Heart left ventricle (tissue), 16 donors: ENCODE results near the gene MAGI1. TPM values are rescaled to one million over a fixed set of nuclear protein-coding genes. Genes with fewer than 3 reads are reported as not detected.

Experiments used
- ATAC-seq, 4 donors: fragments of 200-7000 bp; cut with Tn5 transposase; one replicate each; pipeline ENCODE4 v1.9.1; 2020 to 2022; ENCODE audit warnings: moderate library complexity in 4 of 4, mild to moderate bottlenecking in 3 of 4, moderate number of reproducible peaks in 1 of 4
- DNase-seq, 5 donors: peaks; one replicate each; pipeline ENCODE4 v3.0.0-alpha.2; 2020
- H3K27ac ChIP-seq, 12 donors: fragments of 200-600 bp; sonication (generic) in 4 of 12; one replicate each; pipeline versions ENCODE4 v1.5.0 to v1.8.0; 2016 to 2022; ENCODE audit warnings: mild to moderate bottlenecking in 2 of 12
- H3K27me3 ChIP-seq, 9 donors: fragments of 200-600 bp; sonication (generic) in 2 of 9; one replicate each; pipeline versions ENCODE4 v1.5.1 to v1.8.0; 2016 to 2022; ENCODE audit warnings: mild to moderate bottlenecking in 3 of 9
- H3K36me3 ChIP-seq, 9 donors: fragments of 200-600 bp; sonication (generic) in 2 of 9; one replicate each; pipeline versions ENCODE4 v1.5.0 to v1.8.0; 2018 to 2022; ENCODE audit warnings: mild to moderate bottlenecking in 2 of 9
- H3K4me1 ChIP-seq, 12 donors: fragments of 200-600 bp; sonication (generic) in 4 of 12; one replicate each; pipeline versions ENCODE4 v1.5.0 to v1.8.0; 2016 to 2022; ENCODE audit warnings: mild to moderate bottlenecking in 3 of 12
- H3K4me3 ChIP-seq, 12 donors: fragments of 200-600 bp; sonication (generic) in 4 of 12; one replicate each; pipeline versions ENCODE4 v1.5.0 to v1.8.0; 2017 to 2022; ENCODE audit warnings: mild to moderate bottlenecking in 9 of 12, moderate library complexity in 4 of 12
- H3K9me3 ChIP-seq, 12 donors: fragments of 200-600 bp; sonication (generic) in 4 of 12; one replicate each; pipeline versions ENCODE4 v1.5.0 to v1.8.0; 2016 to 2022; ENCODE audit warnings: mild to moderate bottlenecking in 1 of 12
- CTCF ChIP-seq, 12 donors: fragments of 200-600 bp; sonication (generic) in 4 of 12; IDR thresholded peaks; one replicate each; pipeline versions ENCODE4 v1.5.0 to v1.8.0; 2018 to 2022; ENCODE audit warnings: antibody characterized with exemption in 12 of 12, mild to moderate bottlenecking in 5 of 12
- POLR2A ChIP-seq, 2 donors: fragments of 450-650 bp; IDR thresholded peaks; one replicate each; pipeline ENCODE4 v1.6.1; 2017; ENCODE audit warnings: antibody characterized with exemption in 2 of 2, mild to moderate bottlenecking in 2 of 2, moderate library complexity in 2 of 2
- WGBS, 4 donors: extraction: QIAGEN DNeasy Blood & Tissue Kit in 2 of 4; methylation state at CpG; one replicate each; pipeline versions ENCODE4 v1.1.5 to v1.1.7; 2013 to 2018; 5-methylcytosine and 5-hydroxymethylcytosine counted together
- intact Hi-C, 10 donors: fragments of 100-400 bp; cut with DNase I; formaldehyde crosslinking; loops; one replicate each; pipeline versions ENCODE4 v1.11.1 to v1.14.2; 2022
- polyA plus RNA-seq, 2 donors: library from polyadenylated mRNA; stranded (reverse); fragments of 200-250 nt; gene quantifications; one replicate each; pipeline ENCODE4 v1.2.3, GENCODE V29; 2013
- total RNA-seq, 9 donors: library from RNA; depleted of rRNA in 2 of 9; stranded (reverse); fragments of >200 nt in 2 of 9; fragmentation: NEBNext Ultra II Directional in 3 of 9; extraction: Animal tissue kit (Norgen Biotek cat#: 25700) in 3 of 9; gene quantifications; one replicate each; pipeline versions ENCODE4 v1.1.0 to v1.2.4, GENCODE V29; 2016 to 2023
- donor health status: ischemic (EF 13 %, LVEDD 7.1; RV severe dilation, severe dysfunction).
- donor health status: healthy with polysubstance abuse.
- donor health status: DM: no; HTN: yes; CAD: no.
- donor health status: DM: no; HTN: no; CAD: no.
- donor health status: ischemic (EF 25% LVEDD 6.9; RV normal size, moderate dysfunction).
- donor health status: ischemic (EF 25% LVEDD 5.7; RV mildly dilated, moderate dysfunction).
- donor health status: healthy.
- donor health status: DM: yes; HTN: yes; CAD: no.
- donor health status: ischemic (EF 35%, LVEDD 5.7; RV mildly dilated, moderate dysfunction).
- donor health status: nonischemic (EF 11% LVEDD 7.7; RV severe dilation, severe dysfunction).
- donor health status: DM: yes; HTN: yes; CAD: no.
- donor health status: PGD.
- donor health status: ischemic (EF 29% LVEDD 5.4; RV normal size, mild dysfunction).
- donor health status: nonischemic (EF 23%, LVEDD 6.1; RV moderate dilation, normal function).

MAGI1 gene
- total and polyA plus RNA-seq, 11 donors: 18.5 to 52.1 (median 31.4) TPM

- no peak for TF ChIP-seq POLR2A (IDR thresholded peaks at IDR 0.05)
- no peak for TF ChIP-seq CTCF (IDR thresholded peaks at IDR 0.05)
- Histone ChIP-seq H3K4me3 (no peak overlapping the region), H3K9me3 (no peaks in the 10 kb centered on the region), H3K27ac (no peak overlapping the region), H3K4me1 (peaks cover 0 to 25% (median 18%) of the 10 kb centered on the region in 12 donors), H3K27me3 (no peaks in the 10 kb centered on the region), H3K36me3 (no peaks in the 10 kb centered on the region)
- intact Hi-C loops: loop anchor here (5.0 to 10.0 kb wide), 8 partner anchors 60 to 1210 kb away; no protein-coding TSS in a partner anchor
- ATAC-seq: no peak
- no peak for DNase-seq
- 87 to 91% (median 88%) methylated on average over 3 of the region's 3 CpGs for WGBS, 4 donors
Measured at GRCh38 chr3:65734382-65734781, 304.3 kb downstream of the MAGI1 start.

GRCh38 chr3:65733459-65733858 lies 305.3 kb downstream of the MAGI1 start:
- intact Hi-C loops: loop anchor here (2.0 to 10.0 kb wide), 10 partner anchors 59 to 1209 kb away; no protein-coding TSS in a partner anchor
- Histone ChIP-seq H3K27me3 (no peaks in the 10 kb centered on the region), H3K27ac (no peak overlapping the region), H3K36me3 (no peaks in the 10 kb centered on the region), H3K4me1 (peaks cover 0 to 33% (median 25%) of the 10 kb centered on the region in 12 donors), H3K9me3 (no peaks in the 10 kb centered on the region), H3K4me3 (no peak overlapping the region)
- no peak for ATAC-seq
- TF ChIP-seq POLR2A (IDR thresholded peaks at IDR 0.05) (no peak), CTCF (IDR thresholded peaks at IDR 0.05) (no peak)
- DNase-seq: no peak
- whole genome bisulfite sequencing, 4 donors: 50 to 68% (median 64%) methylated on average over 1 of the region's 1 CpG

GRCh38 chr3:65732051-65732935 lies 306.4 kb downstream of the MAGI1 start:
- Histone ChIP-seq H3K36me3 (no peaks in the 10 kb centered on the region), H3K9me3 (no peaks in the 10 kb centered on the region), H3K4me1 (peaks cover 0 to 38% (median 30%) of the 10 kb centered on the region in 12 donors), H3K27ac (no peak overlapping the region), H3K27me3 (no peaks in the 10 kb centered on the region), H3K4me3 (no peak overlapping the region)
- DNase-seq (no peak), ATAC-seq (peak in 3 of 4 donors; percentile 62 to 74 (median 63))
- peak; percentile 68 to 88 (median 81) for TF ChIP-seq CTCF (IDR thresholded peaks at IDR 0.05)
- TF ChIP-seq POLR2A (IDR thresholded peaks at IDR 0.05): no peak
- 29 to 33% (median 32%) methylated on average over 6 of the region's 6 CpGs for WGBS, 4 donors
- intact Hi-C loops: loop anchor here (1.0 to 10.0 kb wide), 11 partner anchors 57 to 1207 kb away; no protein-coding TSS in a partner anchor

- TF ChIP-seq CTCF (IDR thresholded peaks at IDR 0.05) (no peak), POLR2A (IDR thresholded peaks at IDR 0.05) (no peak)
- Histone ChIP-seq H3K36me3 (no peaks in the 10 kb centered on the region), H3K4me1 (peaks cover 0 to 38% (median 30%) of the 10 kb centered on the region in 12 donors), H3K27ac (peak overlapping the region in 1 of 12 donors; percentile 26), H3K9me3 (no peaks in the 10 kb centered on the region), H3K27me3 (no peaks in the 10 kb centered on the region), H3K4me3 (no peak overlapping the region)
- WGBS, 4 donors: 95 to 96% (median 96%) methylated on average over 7 of the region's 7 CpGs
- ATAC-seq (no peak), DNase-seq (no peak)
- intact Hi-C loops: loop anchor here (5.0 to 10.0 kb wide), 8 partner anchors 56 to 1206 kb away; no protein-coding TSS in a partner anchor
Measured at GRCh38 chr3:65730449-65730848, 308.3 kb downstream of the MAGI1 start.
